SJSA1 (cell line): ENCODE measurements around the gene SLC35F3. TPM values are rescaled to one million over a fixed set of nuclear protein-coding genes. Genes with fewer than 3 reads are reported as not detected.

Experiments used
- DNase-seq, 2 experiments: peaks; one replicate each; pipeline ENCODE4 v3.0.0-alpha.2; 2015 to 2020; ENCODE audit warnings: low spot score in 2 of 2, low read depth in 1 of 2
- H3K27ac ChIP-seq: fragments of 250-450 bp; sonication (Bioruptor Pico); 2 replicates; pipeline ENCODE4 v1.5.1; 2020; ENCODE audit warnings: mild to moderate bottlenecking, moderate library complexity
- H3K27me3 ChIP-seq: fragments of 250-450 bp; sonication (Bioruptor Pico); replicated peaks from 2 replicates; pipeline ENCODE4 v1.5.1; 2020; ENCODE audit warnings: mild to moderate bottlenecking, moderate library complexity
- H3K36me3 ChIP-seq: fragments of 250-450 bp; sonication (Bioruptor Pico); 2 replicates; pipeline ENCODE4 v1.5.1; 2020; ENCODE audit warnings: mild to moderate bottlenecking
- H3K4me1 ChIP-seq: fragments of 250-450 bp; sonication (Bioruptor Pico); replicated peaks from 2 replicates; pipeline ENCODE4 v1.6.1; 2021; ENCODE audit warnings: mild to moderate bottlenecking
- H3K4me3 ChIP-seq: fragments of 250-450 bp; sonication (Bioruptor Pico); 2 replicates; pipeline ENCODE4 v1.5.1; 2020; ENCODE audit warnings: mild to moderate bottlenecking
- H3K9me3 ChIP-seq: fragments of 250-450 bp; sonication (Bioruptor Pico); replicated peaks from 2 replicates; pipeline ENCODE4 v1.5.1; 2020; ENCODE audit warnings: mild to moderate bottlenecking
- total RNA-seq: library from RNA; depleted of rRNA; stranded (reverse); fragments of >200 nt; shearing (Covaris generic); gene quantifications from 2 replicates; pipeline ENCODE4 v1.2.3, GENCODE V29; 2014

Gene SLC35F3
- total RNA-seq, 1 experiment from 2014 or later: not detected

DNA sequence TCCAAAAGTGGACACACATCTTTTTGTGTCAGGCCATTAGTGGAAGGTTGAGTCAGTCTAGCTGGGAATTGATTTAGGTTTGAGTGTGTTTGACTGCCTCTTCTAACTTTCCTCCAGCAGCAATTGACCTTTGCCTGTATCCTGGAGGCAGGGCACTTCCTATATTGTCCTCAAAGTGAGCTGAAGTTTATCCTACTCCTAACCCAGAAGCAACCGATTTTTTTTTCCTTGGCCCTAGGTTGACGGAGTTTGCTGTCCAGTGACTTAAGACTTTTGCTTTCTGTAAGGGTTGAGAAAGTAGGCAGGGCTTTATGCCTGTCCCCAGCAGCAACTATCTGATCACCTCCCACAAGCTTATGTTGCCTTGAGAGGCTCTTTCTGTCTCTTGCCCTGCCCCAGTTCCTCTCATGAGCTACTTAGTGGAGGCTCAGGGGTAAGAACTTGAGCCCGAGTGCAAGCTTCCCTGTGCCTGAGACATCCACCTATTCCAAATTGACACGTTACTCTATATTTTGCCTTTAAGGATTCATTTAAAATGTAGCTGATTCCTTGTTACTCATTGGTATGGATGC is 30.9 kb downstream of the SLC35F3 start:
- Histone ChIP-seq H3K36me3 (no peaks in the 10 kb centered on the region), H3K27ac (no peak overlapping the region), H3K9me3 (no peaks in the 10 kb centered on the region), H3K27me3 (no peaks in the 10 kb centered on the region), H3K4me3 (no peak overlapping the region), H3K4me1 (no peaks in the 10 kb centered on the region)
- no peak for DNase-seq

DNA sequence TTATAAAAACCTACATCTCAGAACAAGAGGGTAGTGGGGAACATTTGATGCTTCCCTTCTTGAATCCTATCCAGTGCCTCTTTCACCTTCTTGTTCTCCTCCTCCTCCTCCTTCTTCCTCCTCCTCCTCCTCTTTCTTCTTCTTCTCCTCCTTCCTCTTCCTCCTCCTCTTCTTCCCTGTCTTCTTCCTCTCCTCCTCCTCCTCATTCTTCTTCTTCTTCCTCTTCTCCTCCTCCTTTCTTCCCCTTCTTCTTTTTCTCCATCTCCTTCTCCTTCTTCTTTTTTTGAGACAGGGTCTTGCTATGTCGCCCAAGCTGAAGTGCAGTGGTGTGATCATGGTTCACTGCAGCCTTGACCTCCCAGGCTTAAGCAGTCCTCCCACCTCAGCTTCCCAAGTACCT is 31.9 kb downstream of the SLC35F3 start:
- Histone ChIP-seq H3K27me3 (no peaks in the 10 kb centered on the region), H3K4me3 (no peak overlapping the region), H3K9me3 (no peaks in the 10 kb centered on the region), H3K27ac (no peak overlapping the region), H3K4me1 (no peaks in the 10 kb centered on the region), H3K36me3 (no peaks in the 10 kb centered on the region)
- DNase-seq: no peak

- H3K36me3 ChIP-seq: no peaks in the 10 kb centered on the region
- DNase-seq: no peak
- H3K4me1 ChIP-seq: no peaks in the 10 kb centered on the region
- no peaks in the 10 kb centered on the region for H3K27me3 ChIP-seq
- H3K27ac ChIP-seq: no peak overlapping the region
- no peaks in the 10 kb centered on the region for H3K9me3 ChIP-seq
- H3K4me3 ChIP-seq: no peak overlapping the region
Observed at GRCh38 chr1:233936842-233937241, 32.4 kb downstream of the SLC35F3 start.

DNA sequence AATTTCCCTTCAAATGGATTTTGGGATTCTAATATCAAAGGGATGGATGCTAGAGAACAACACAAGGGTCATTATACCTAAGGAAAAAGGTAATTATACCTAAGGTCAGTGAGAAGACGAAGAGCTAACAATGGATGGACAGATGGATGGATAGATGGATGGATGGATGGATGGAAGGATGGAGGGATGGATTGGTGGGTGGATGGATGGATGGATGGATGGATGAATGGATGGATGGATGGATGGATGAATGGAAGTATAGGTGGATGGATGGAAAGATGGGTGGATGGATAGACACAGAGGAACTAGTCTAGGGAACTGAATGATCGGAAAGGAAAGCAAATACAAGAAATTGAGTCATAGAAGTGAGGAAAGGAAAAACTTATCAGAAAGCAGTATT is 34.0 kb downstream of the SLC35F3 start:
- Histone ChIP-seq H3K4me3 (no peak overlapping the region), H3K9me3 (no peaks in the 10 kb centered on the region), H3K4me1 (no peaks in the 10 kb centered on the region), H3K27me3 (no peaks in the 10 kb centered on the region), H3K27ac (no peak overlapping the region), H3K36me3 (no peaks in the 10 kb centered on the region)
- DNase-seq: no peak

GRCh38 chr1:233939451-233939850 is 35.0 kb downstream of the SLC35F3 start:
- no peak for DNase-seq
- Histone ChIP-seq H3K4me1 (no peaks in the 10 kb centered on the region), H3K36me3 (no peaks in the 10 kb centered on the region), H3K27me3 (no peaks in the 10 kb centered on the region), H3K9me3 (no peaks in the 10 kb centered on the region), H3K4me3 (no peak overlapping the region), H3K27ac (no peak overlapping the region)

- Histone ChIP-seq H3K27me3 (no peaks in the 10 kb centered on the region), H3K4me1 (no peaks in the 10 kb centered on the region), H3K27ac (no peak overlapping the region), H3K9me3 (no peaks in the 10 kb centered on the region), H3K36me3 (no peaks in the 10 kb centered on the region), H3K4me3 (no peak overlapping the region)
- DNase-seq: no peak
Observed at GRCh38 chr1:233940908-233941307, 36.4 kb downstream of the SLC35F3 start.

GRCh38 chr1:233944601-233945000 is 40.1 kb downstream of the SLC35F3 start:
- DNase-seq: no peak
- no peaks in the 10 kb centered on the region for H3K36me3 ChIP-seq
- no peaks in the 10 kb centered on the region for H3K27me3 ChIP-seq
- no peak overlapping the region for H3K4me3 ChIP-seq
- no peak overlapping the region for H3K27ac ChIP-seq
- H3K4me1 ChIP-seq: no peaks in the 10 kb centered on the region
- H3K9me3 ChIP-seq: no peaks in the 10 kb centered on the region

GRCh38 chr1:233945573-233945972 is 41.1 kb downstream of the SLC35F3 start:
- Histone ChIP-seq H3K27ac (no peak overlapping the region), H3K4me1 (no peaks in the 10 kb centered on the region)
- no peak for DNase-seq

DNA sequence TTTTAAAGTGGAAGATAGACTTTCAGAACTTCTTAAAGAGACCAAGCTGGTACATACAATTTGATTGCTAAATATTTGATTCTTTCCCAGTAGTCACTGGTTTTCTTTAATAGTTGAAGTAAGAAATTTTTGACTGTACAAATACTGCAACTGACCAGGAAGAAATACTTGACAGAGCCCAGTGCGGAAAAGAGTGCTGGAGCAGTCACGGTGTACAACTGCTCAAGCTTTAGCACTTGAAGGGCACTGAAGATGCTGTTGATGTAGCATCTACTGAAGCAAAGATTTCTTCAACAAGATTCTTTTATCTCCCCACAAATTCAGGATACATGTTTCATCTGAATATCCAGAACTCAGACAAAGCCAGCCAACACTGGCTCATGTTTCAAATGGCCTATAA is 41.5 kb downstream of the SLC35F3 start:
- DNase-seq: no peak
- no peaks in the 10 kb centered on the region for H3K27me3 ChIP-seq
- H3K4me3 ChIP-seq: no peak overlapping the region
- no peaks in the 10 kb centered on the region for H3K9me3 ChIP-seq
- no peak overlapping the region for H3K27ac ChIP-seq
- no peaks in the 10 kb centered on the region for H3K4me1 ChIP-seq
- H3K36me3 ChIP-seq: no peaks in the 10 kb centered on the region

More at GRCh38 chr1:233945573-233945972, 41.1 kb downstream of the SLC35F3 start:
- H3K36me3 ChIP-seq: no peaks in the 10 kb centered on the region
- no peaks in the 10 kb centered on the region for H3K9me3 ChIP-seq
- H3K4me3 ChIP-seq: no peak overlapping the region
- H3K27me3 ChIP-seq: no peaks in the 10 kb centered on the region

GRCh38 chr1:233946724-233947123 is 42.2 kb downstream of the SLC35F3 start:
- H3K4me1 ChIP-seq: no peaks in the 10 kb centered on the region
- no peaks in the 10 kb centered on the region for H3K9me3 ChIP-seq
- H3K36me3 ChIP-seq: no peaks in the 10 kb centered on the region
- H3K27ac ChIP-seq: no peak overlapping the region
- DNase-seq: no peak
- no peaks in the 10 kb centered on the region for H3K27me3 ChIP-seq
- H3K4me3 ChIP-seq: no peak overlapping the region

DNA sequence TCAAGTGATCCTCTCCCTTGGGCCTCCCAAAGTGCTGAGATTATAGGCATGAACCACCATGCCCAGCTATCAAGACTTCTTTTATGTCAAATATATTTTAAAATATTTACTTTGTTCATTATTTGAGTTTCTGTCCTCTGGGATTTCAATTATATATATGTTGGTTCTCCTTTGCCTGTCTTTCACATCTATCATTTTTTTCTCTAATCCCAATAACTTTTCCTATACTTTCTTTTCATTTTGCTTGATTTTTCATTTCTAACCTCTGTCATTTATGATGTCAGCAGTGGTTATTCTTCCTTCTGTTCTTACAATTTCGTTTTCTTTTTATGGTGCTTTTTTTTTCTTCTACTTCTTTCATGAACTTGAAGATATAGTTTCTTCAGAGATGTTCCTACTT is 47.3 kb downstream of the SLC35F3 start:
- Histone ChIP-seq H3K27me3 (no peaks in the 10 kb centered on the region), H3K36me3 (no peaks in the 10 kb centered on the region), H3K4me3 (no peak overlapping the region), H3K9me3 (no peaks in the 10 kb centered on the region), H3K4me1 (no peaks in the 10 kb centered on the region), H3K27ac (no peak overlapping the region)
- DNase-seq: no peak

DNA sequence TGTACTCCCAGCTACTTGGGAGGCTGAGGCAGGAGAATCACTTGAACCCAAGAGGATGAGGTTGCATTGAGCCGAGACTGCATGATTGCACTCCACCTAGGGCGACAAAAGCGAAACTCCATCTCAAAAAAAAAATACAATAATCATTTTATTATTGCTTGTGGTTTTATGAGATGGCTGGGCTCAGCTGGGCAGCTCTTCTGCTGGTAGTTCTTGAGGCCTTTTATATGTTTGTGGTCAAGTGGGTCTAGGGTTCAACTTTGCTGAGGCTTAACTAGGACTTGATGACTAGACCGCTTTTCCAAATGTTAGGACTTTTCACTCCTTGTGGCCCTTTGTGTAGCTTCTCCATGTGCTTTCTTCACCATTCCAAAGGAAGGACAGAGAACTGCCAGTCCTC is 53.2 kb downstream of the SLC35F3 start:
- Histone ChIP-seq H3K9me3 (no peaks in the 10 kb centered on the region), H3K36me3 (no peaks in the 10 kb centered on the region), H3K27me3 (no peaks in the 10 kb centered on the region), H3K4me3 (no peak overlapping the region), H3K27ac (no peak overlapping the region), H3K4me1 (no peaks in the 10 kb centered on the region)
- DNase-seq: no peak

GRCh38 chr1:233959102-233959501 is 54.6 kb downstream of the SLC35F3 start:
- Histone ChIP-seq H3K4me3 (no peak overlapping the region), H3K9me3 (no peaks in the 10 kb centered on the region)
- DNase-seq: no peak

GRCh38 chr1:233959971-233960370 is 55.5 kb downstream of the SLC35F3 start:
- no peaks in the 10 kb centered on the region for H3K36me3 ChIP-seq
- H3K9me3 ChIP-seq: no peaks in the 10 kb centered on the region
- H3K4me3 ChIP-seq: no peak overlapping the region
- no peaks in the 10 kb centered on the region for H3K4me1 ChIP-seq
- DNase-seq: no peak
- H3K27me3 ChIP-seq: no peaks in the 10 kb centered on the region
- H3K27ac ChIP-seq: no peak overlapping the region

More at GRCh38 chr1:233959102-233959501, 54.6 kb downstream of the SLC35F3 start:
- Histone ChIP-seq H3K27ac (no peak overlapping the region), H3K27me3 (no peaks in the 10 kb centered on the region), H3K4me1 (no peaks in the 10 kb centered on the region), H3K36me3 (no peaks in the 10 kb centered on the region)

GRCh38 chr1:233960386-233960785 is 55.9 kb downstream of the SLC35F3 start:
- Histone ChIP-seq H3K4me1 (no peaks in the 10 kb centered on the region), H3K4me3 (no peak overlapping the region), H3K27me3 (no peaks in the 10 kb centered on the region), H3K9me3 (no peaks in the 10 kb centered on the region), H3K27ac (no peak overlapping the region), H3K36me3 (no peaks in the 10 kb centered on the region)
- DNase-seq: no peak
